ENCODE results near the gene NKAIN2.

DNA sequence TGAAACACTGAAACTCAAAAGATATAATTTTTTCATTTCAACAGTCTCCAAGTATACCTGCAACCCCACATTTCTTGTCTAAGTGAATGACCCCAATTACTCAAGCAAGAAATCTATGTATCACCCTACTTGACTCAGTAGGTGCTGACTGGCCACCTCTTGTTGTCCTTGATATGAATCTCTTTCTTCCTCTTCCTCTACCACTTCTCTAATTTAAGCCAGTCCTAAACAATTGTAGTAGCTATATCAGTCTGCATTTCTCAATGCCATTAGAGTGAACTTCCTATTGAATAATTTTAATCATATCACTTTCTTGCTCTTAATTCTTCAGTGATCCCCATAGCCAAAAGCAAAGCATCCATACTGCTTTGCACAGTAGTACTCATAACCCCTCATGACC is 93.2 kb downstream of the NKAIN2 start:
- TF ChIP-seq CTCF (IDR thresholded peaks at IDR 0.05), result no peak
- no peak for TF ChIP-seq POLR2A (IDR thresholded peaks at IDR 0.05)
